DMS 273 treated with DMSO at 0.1 percent for 48 hours (cell line): ENCODE results near the gene IL2RA.
"Not testable (repeated sequence)": the region's sequence is repeated elsewhere in the genome, so short reads cannot be mapped to it uniquely, and the experiment has no call there.

Experiments used
- DNase-seq: peaks from one replicate; lab custom pipeline; 2025; lab: John Stamatoyannopoulos, UW

Gene IL2RA

GRCh38 chr10:6062101-6062771 is at the start of gene IL2RA:
Gene IL2RA, minus strand, starts transcription at chr10:6062367. Its CDS starts 216 bp downstream, at chr10:6062151.
- no peak for DNase-seq

- no peak for DNase-seq
Measured at GRCh38 chr10:6110136-6110535, 48.0 kb upstream of the IL2RA start.

- DNase-seq = no peak
Measured at GRCh38 chr10:6109444-6109775, 47.2 kb upstream of the IL2RA start.

GRCh38 chr10:6108631-6109443 is 46.7 kb upstream of the IL2RA start:
- no peak for DNase-seq

- DNase-seq = no peak
Measured at GRCh38 chr10:6108072-6108471, 45.9 kb upstream of the IL2RA start.

GRCh38 chr10:6107616-6108015 is 45.4 kb upstream of the IL2RA start:
- not testable (repeated sequence) for DNase-seq

GRCh38 chr10:6103591-6103990 is 41.4 kb upstream of the IL2RA start:
- no peak for DNase-seq

GRCh38 chr10:6102128-6102527 is 40.0 kb upstream of the IL2RA start:
- DNase-seq = no peak

- DNase-seq = peak; percentile 8
Measured at GRCh38 chr10:6101181-6101580, 39.0 kb upstream of the IL2RA start.

- no peak for DNase-seq
Measured at GRCh38 chr10:6100370-6100769, 38.2 kb upstream of the IL2RA start.

GRCh38 chr10:6098156-6098555 is 36.0 kb upstream of the IL2RA start:
- DNase-seq = no peak

GRCh38 chr10:6097063-6097462 is 34.9 kb upstream of the IL2RA start:
- no peak for DNase-seq

GRCh38 chr10:6095810-6096570 is 33.8 kb upstream of the IL2RA start:
- DNase-seq = no peak

GRCh38 chr10:6092731-6093130 is 30.6 kb upstream of the IL2RA start:
- no peak for DNase-seq

GRCh38 chr10:6091630-6092029 is 29.5 kb upstream of the IL2RA start:
- DNase-seq = no peak

- DNase-seq = no peak
Measured at GRCh38 chr10:6089334-6090219, 27.4 kb upstream of the IL2RA start.

- DNase-seq = peak; percentile 60
Measured at GRCh38 chr10:6088721-6089333, 26.7 kb upstream of the IL2RA start, which contains the start of gene RBM17. Gene RBM17, plus strand, starts transcription at chr10:6089034. Its CDS starts 8,032 bp downstream, at chr10:6097066.

- peak; percentile 91 for DNase-seq
Measured at GRCh38 chr10:6086375-6087233, 24.4 kb upstream of the IL2RA start.

GRCh38 chr10:6083523-6084475 is 21.6 kb upstream of the IL2RA start:
- DNase-seq = no peak
